Glomerular visceral epithelial cell (primary cell): ENCODE results near the gene GCGR.

ENCODE experiments used
- DNase-seq: peaks from one replicate; pipeline ENCODE4 v3.0.0-alpha.2; 2016; ENCODE audit errors: extremely low spot score

GCGR gene

GRCh38 chr17:81803728-81804558 is at the start of gene GCGR:
Gene GCGR (plus strand): TSS chr17:81804150. CDS start chr17:81809019, 4,869 bp downstream.
- no peak for DNase-seq

- DNase-seq = no peak
Measured at GRCh38 chr17:81792675-81793615, 11.0 kb upstream of the GCGR start.

GRCh38 chr17:81794074-81794476 is 9.9 kb upstream of the GCGR start:
- DNase-seq = no peak

- no peak for DNase-seq
Measured at GRCh38 chr17:81794509-81794908, 9.4 kb upstream of the GCGR start.

GRCh38 chr17:81801327-81801726 is 2.6 kb upstream of the GCGR start:
- no peak for DNase-seq

GRCh38 chr17:81802048-81802758 is 1.7 kb upstream of the GCGR start:
- DNase-seq = no peak

GRCh38 chr17:81802856-81803643 is 900 bp upstream of the GCGR start:
- DNase-seq = no peak

GRCh38 chr17:81804559-81805399 is 829 bp downstream of the GCGR start:
- no peak for DNase-seq

GRCh38 chr17:81805707-81806460 is 1.9 kb downstream of the GCGR start:
- DNase-seq = no peak

GRCh38 chr17:81806461-81807209 is 2.7 kb downstream of the GCGR start:
- DNase-seq = no peak

- no peak for DNase-seq
Measured at GRCh38 chr17:81807210-81807719, 3.3 kb downstream of the GCGR start.

- no peak for DNase-seq
Measured at GRCh38 chr17:81807839-81808238, 3.9 kb downstream of the GCGR start.

GRCh38 chr17:81808778-81809555 is 5.0 kb downstream of the GCGR start:
- DNase-seq = no peak

- no peak for DNase-seq
Measured at GRCh38 chr17:81809556-81809998, 5.6 kb downstream of the GCGR start.

- DNase-seq = no peak
Measured at GRCh38 chr17:81810476-81810875, 6.5 kb downstream of the GCGR start.

GRCh38 chr17:81810892-81811704 is 7.1 kb downstream of the GCGR start:
- DNase-seq = no peak
